HepG2 (cell line): ENCODE measurements around the gene ATP4A. TPM values are rescaled to one million over a fixed set of nuclear protein-coding genes. Genes with fewer than 3 reads are reported as not detected.

Source experiments
- AHDC1 ChIP-seq: sonication (generic); formaldehyde crosslinking; IDR thresholded peaks from 2 replicates; pipeline ENCODE4 v1.5.1; 2020; ENCODE audit warnings: mild to moderate bottlenecking, missing genetic modification reagents, borderline replicate concordance
- ATF3 ChIP-seq: sonication (generic); formaldehyde crosslinking; IDR thresholded peaks from 2 replicates; pipeline ENCODE4 v1.4.0; 2020; ENCODE audit warnings: missing genetic modification reagents
- BCL6 ChIP-seq: IDR thresholded peaks from 2 replicates; pipeline ENCODE4 v1.6.1; 2016; ENCODE audit warnings: missing genetic modification reagents, missing compliant biosample characterization
- CERS6 ChIP-seq: sonication (generic); formaldehyde crosslinking; IDR thresholded peaks from 2 replicates; pipeline ENCODE4 v1.5.0; 2020; ENCODE audit warnings: missing genetic modification reagents
- CTCF ChIP-seq: sonication (generic); formaldehyde crosslinking; IDR thresholded peaks from 2 replicates; pipeline ENCODE4 v1.5.0; 2020; ENCODE audit warnings: mild to moderate bottlenecking, missing genetic modification reagents, moderate library complexity
- HBP1 ChIP-seq: IDR thresholded peaks from 2 replicates; pipeline ENCODE4 v1.6.1; 2016; ENCODE audit warnings: low read depth, control low read depth
- HMG20B ChIP-seq: conservative IDR thresholded peaks from 2 replicates; pipeline ENCODE4 v1.6.1; 2016; ENCODE audit warnings: missing genetic modification reagents, missing compliant biosample characterization
- KDM3A ChIP-seq: IDR thresholded peaks from 2 replicates; pipeline ENCODE4 v1.6.1; 2018; ENCODE audit warnings: low read depth, missing compliant biosample characterization
- NFYB ChIP-seq: sonication (generic); formaldehyde crosslinking; IDR thresholded peaks from 2 replicates; pipeline ENCODE4 v1.4.0; 2020; ENCODE audit warnings: missing genetic modification reagents
- NONO ChIP-seq, 2 experiments: fragments of 450-650 bp in 1 of 2; sonication (generic) in 1 of 2; formaldehyde crosslinking in 1 of 2; IDR thresholded peaks in 1 of 2; conservative IDR thresholded peaks in 1 of 2; 2 replicates each; pipeline versions ENCODE4 v1.6.1 to v1.8.0; 2017 to 2022; ENCODE audit warnings: mild to moderate bottlenecking in 1 of 2, missing genetic modification reagents in 1 of 2, moderate library complexity in 1 of 2
- POLR2AphosphoS5 ChIP-seq: IDR thresholded peaks from 2 replicates; pipeline ENCODE4 v1.6.1; 2012; ENCODE audit warnings: low read depth, low read length
- REXO4 ChIP-seq: sonication (generic); formaldehyde crosslinking; IDR thresholded peaks from 2 replicates; pipeline ENCODE4 v1.8.0; 2022; ENCODE audit warnings: missing genetic modification reagents, mild to moderate bottlenecking, borderline replicate concordance
- TCF7 ChIP-seq: sonication (generic); IDR thresholded peaks from 2 replicates; pipeline ENCODE4 v1.6.1; 2016; ENCODE audit warnings: antibody characterized with exemption, low read depth
- ZFY ChIP-seq: sonication (generic); formaldehyde crosslinking; IDR thresholded peaks from 2 replicates; pipeline ENCODE4 v1.4.0; 2020; ENCODE audit warnings: missing genetic modification reagents
- ZNF225 ChIP-seq: sonication (generic); formaldehyde crosslinking; IDR thresholded peaks from 2 replicates; pipeline ENCODE4 v1.4.0; 2020; ENCODE audit warnings: mild to moderate bottlenecking, missing genetic modification reagents
- ZNF326 ChIP-seq: sonication (generic); formaldehyde crosslinking; IDR thresholded peaks from 2 replicates; pipeline ENCODE4 v1.4.0; 2020; ENCODE audit warnings: missing genetic modification reagents, borderline replicate concordance
- ZNF34 ChIP-seq: sonication (generic); formaldehyde crosslinking; IDR thresholded peaks from 2 replicates; pipeline ENCODE4 v1.4.0; 2020; ENCODE audit warnings: mild to moderate bottlenecking, missing genetic modification reagents, borderline replicate concordance
- ZNF451 ChIP-seq: sonication (generic); formaldehyde crosslinking; IDR thresholded peaks from 2 replicates; pipeline ENCODE4 v1.5.0; 2020; ENCODE audit warnings: mild to moderate bottlenecking, missing genetic modification reagents
- ZNF619 ChIP-seq: sonication (generic); formaldehyde crosslinking; IDR thresholded peaks from 2 replicates; pipeline ENCODE4 v1.4.0; 2020; ENCODE audit warnings: mild to moderate bottlenecking, missing genetic modification reagents
- polyA plus RNA-seq, 8 experiments: library from polyadenylated mRNA; depleted of rRNA in 3 of 8; stranded (reverse) in 7 of 8; unstranded in 1 of 8; fragments of >200 nt; fragmentation: Illumina TruSeq in 4 of 8; extraction: Trizol in 4 of 8; gene quantifications; 2 replicates each; pipeline versions ENCODE4 v1.2.1 to v1.2.3, GENCODE V29; 2011 to 2016; ENCODE audit warnings: low read depth in 4 of 8, missing spikeins in 1 of 8, mixed read lengths in 1 of 8; ENCODE audit not compliant: insufficient read depth in 1 of 8
- total RNA-seq, 5 experiments: library from RNA; depleted of rRNA; stranded (reverse); fragments of >200 nt; fragmentation: Illumina TruSeq; extraction: Trizol; gene quantifications; 2 replicates each; pipeline ENCODE4 v1.2.3, GENCODE V29; 2016; ENCODE audit warnings: low read depth in 1 of 5

ATP4A gene
- total and polyA plus RNA-seq, 2 of the 13 experiments (the other 11 are each of a cell fraction or from before 2014, with no cell fraction given), result 0.08 to 0.11 TPM

GRCh38 chr19:35509861-35510625 lies 53.4 kb downstream of the ATP4A start (continued):
- no peak for TF ChIP-seq AHDC1 (CRISPR knock-in tag)
- TF ChIP-seq KDM3A (CRISPR knock-in tag), result peak; percentile 32; the same call in 1 of the 2 replicates
- no peak for TF ChIP-seq HBP1 (CRISPR knock-in tag)
- TF ChIP-seq TCF7, result no peak
- no peak; the same call in 1 of the 2 replicates for TF ChIP-seq HMG20B (CRISPR knock-in tag)
- TF ChIP-seq BCL6, result 0 out of 2 replicates have a peak, but pooled peaks have one; percentile 13
- TF ChIP-seq ZNF326 (CRISPR knock-in tag), result no peak
- TF ChIP-seq CTCF (CRISPR knock-in tag), result peak; percentile 97
- TF ChIP-seq ZFY (CRISPR knock-in tag), result peak; percentile 62
- TF ChIP-seq POLR2AphosphoS5, result peak; percentile 75
- TF ChIP-seq ATF3 (CRISPR knock-in tag), result peak; percentile 42; the same call in 1 of the 2 replicates
- TF ChIP-seq ZNF225, result peak; percentile 57; the same call in 1 of the 2 replicates
- peak; percentile 77; the same call in 1 of the 2 replicates for TF ChIP-seq ZNF619 (CRISPR knock-in tag)
- TF ChIP-seq NFYB, result 0 out of 2 replicates have a peak, but pooled peaks have one; percentile 22
- TF ChIP-seq ZNF34 (CRISPR knock-in tag), result no peak
- no peak for TF ChIP-seq ZNF451 (CRISPR knock-in tag)
- no peak for TF ChIP-seq CERS6 (CRISPR knock-in tag)
- TF ChIP-seq NONO (IDR thresholded peaks at IDR 0.05), result no peak
- TF ChIP-seq NONO (CRISPR knock-in tag; conservative IDR thresholded peaks at IDR 0.05), result 0 out of 2 replicates have a peak, but pooled peaks have one; percentile 36
- no peak for TF ChIP-seq REXO4
